ENCODE results near the gene RTF1. TPM values are rescaled to one million over a fixed set of nuclear protein-coding genes. Genes with fewer than 3 reads are reported as not detected.

RTF1 gene
- polyA plus RNA-seq, 1 experiment = 40.8 TPM

DNA sequence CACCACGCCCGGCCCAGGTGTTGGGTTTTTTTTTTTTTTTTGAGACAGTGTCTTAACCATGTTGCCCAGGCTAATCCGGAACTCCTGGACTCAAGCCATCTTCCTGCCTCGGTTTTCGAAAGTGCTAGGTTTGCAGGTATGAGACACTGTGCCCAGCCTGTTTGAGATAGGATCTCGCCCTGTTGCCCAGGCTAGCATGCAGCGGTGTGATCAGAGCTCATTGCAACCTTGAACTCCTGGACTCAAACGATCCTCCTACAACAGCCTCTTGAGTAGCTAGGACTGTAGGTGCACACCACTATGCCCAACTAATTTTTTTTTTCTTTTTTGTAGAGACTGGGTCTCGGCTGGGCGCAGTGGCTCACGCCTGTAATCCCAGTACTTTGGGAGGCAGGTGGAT lies 56.5 kb downstream of the RTF1 start:
- CTCF ChIA-PET = interaction anchor here (0.7 kb wide), 1 partner anchor 16 kb away, joined by 4 read pairs; no protein-coding TSS in a partner anchor
- H3K27me3 ChIP-seq (ENCODE audit: control insufficient read depth, insufficient read depth, low read length) = no peaks in the 10 kb centered on the region
- H3K9me3 ChIP-seq (ENCODE audit: control insufficient read depth, insufficient read depth, low read length) = no peaks in the 10 kb centered on the region; the same call in 1 of the 2 replicates
- H3K27ac ChIP-seq (ENCODE audit: low read depth, low read length) = no peak overlapping the region
- POLR2A ChIA-PET = no interaction called here
- no peak for DNase-seq (ENCODE audit: low read depth, low spot score)
- no peak overlapping the region for H3K4me3 ChIP-seq (ENCODE audit: low read depth, low read length)
- TF ChIP-seq, protein P1, sequence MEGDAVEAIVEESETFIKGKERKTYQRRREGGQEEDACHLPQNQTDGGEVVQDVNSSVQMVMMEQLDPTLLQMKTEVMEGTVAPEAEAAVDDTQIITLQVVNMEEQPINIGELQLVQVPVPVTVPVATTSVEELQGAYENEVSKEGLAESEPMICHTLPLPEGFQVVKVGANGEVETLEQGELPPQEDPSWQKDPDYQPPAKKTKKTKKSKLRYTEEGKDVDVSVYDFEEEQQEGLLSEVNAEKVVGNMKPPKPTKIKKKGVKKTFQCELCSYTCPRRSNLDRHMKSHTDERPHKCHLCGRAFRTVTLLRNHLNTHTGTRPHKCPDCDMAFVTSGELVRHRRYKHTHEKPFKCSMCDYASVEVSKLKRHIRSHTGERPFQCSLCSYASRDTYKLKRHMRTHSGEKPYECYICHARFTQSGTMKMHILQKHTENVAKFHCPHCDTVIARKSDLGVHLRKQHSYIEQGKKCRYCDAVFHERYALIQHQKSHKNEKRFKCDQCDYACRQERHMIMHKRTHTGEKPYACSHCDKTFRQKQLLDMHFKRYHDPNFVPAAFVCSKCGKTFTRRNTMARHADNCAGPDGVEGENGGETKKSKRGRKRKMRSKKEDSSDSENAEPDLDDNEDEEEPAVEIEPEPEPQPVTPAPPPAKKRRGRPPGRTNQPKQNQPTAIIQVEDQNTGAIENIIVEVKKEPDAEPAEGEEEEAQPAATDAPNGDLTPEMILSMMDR (IDR thresholded peaks at IDR 0.05; ENCODE audit: low read depth, low read length) = no peak

DNA sequence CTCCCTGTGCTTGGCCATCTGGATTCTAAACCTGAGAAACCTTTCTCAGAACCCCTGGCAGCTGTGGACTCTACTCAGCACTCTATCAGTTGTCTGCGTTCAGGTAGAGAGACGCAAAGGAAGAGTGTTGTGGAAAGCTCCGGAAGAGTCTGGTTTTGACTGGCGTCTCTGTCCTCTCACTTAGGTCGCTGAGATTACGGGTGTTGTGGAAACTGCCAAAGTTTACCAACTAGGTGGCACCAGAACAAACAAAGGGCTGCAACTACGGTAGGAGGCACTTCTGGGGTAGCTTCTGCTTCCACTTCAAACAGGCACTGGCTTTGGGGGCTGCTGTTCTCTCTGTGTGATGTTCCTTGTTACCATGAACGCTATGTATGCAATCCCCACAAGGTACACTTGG lies 57.5 kb downstream of the RTF1 start:
- Histone ChIP-seq H3K27ac (ENCODE audit: low read depth, low read length) (no peak overlapping the region), H3K9me3 (ENCODE audit: control insufficient read depth, insufficient read depth, low read length) (no peaks in the 10 kb centered on the region; the same call in 1 of the 2 replicates), H3K27me3 (ENCODE audit: control insufficient read depth, insufficient read depth, low read length) (no peaks in the 10 kb centered on the region), H3K4me3 (ENCODE audit: low read depth, low read length) (no peak overlapping the region)
- POLR2A ChIA-PET = interaction anchor here (0.6 kb wide), 1 partner anchor 70 kb away, joined by 4 read pairs; the partner anchor contains the start of gene RPAP1
- TF ChIP-seq, protein P1 (IDR thresholded peaks at IDR 0.05; ENCODE audit: low read depth, low read length) = no peak
- CTCF ChIA-PET = interaction anchor here (1.2 to 3.0 kb wide), 2 partner anchors 9 to 129 kb away, joined by 3 to 12 read pairs; no protein-coding TSS in a partner anchor
- DNase-seq (ENCODE audit: low read depth, low spot score) = no peak

DNA sequence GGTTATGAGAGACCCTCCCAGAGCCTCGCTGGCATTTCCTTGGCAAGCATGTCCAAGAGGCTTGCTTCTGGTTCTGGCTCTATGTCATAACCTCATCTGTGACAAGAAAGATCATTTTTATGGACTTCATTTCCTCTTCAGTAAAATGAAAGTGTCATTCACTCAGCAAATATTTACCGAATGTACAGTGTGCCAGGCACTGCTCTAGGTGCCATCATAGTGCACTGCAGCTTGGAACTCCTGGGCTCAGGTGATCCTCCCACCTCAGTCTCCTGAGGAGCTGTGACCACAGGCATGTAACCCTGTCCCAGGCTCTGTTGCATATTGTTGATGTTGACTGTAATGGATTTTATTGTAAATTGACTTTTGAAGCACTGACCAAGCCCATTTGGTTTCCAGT lies 58.0 kb downstream of the RTF1 start:
- TF ChIP-seq, protein P1 (IDR thresholded peaks at IDR 0.05; ENCODE audit: low read depth, low read length) = no peak
- CTCF ChIA-PET = interaction anchor here (1.2 to 3.0 kb wide), 2 partner anchors 9 to 129 kb away, joined by 3 to 12 read pairs; no protein-coding TSS in a partner anchor
- Histone ChIP-seq H3K9me3 (ENCODE audit: control insufficient read depth, insufficient read depth, low read length) (no peaks in the 10 kb centered on the region; the same call in 1 of the 2 replicates), H3K27me3 (ENCODE audit: control insufficient read depth, insufficient read depth, low read length) (no peaks in the 10 kb centered on the region), H3K4me3 (ENCODE audit: low read depth, low read length) (no peak overlapping the region), H3K27ac (ENCODE audit: low read depth, low read length) (no peak overlapping the region)
- no peak for DNase-seq (ENCODE audit: low read depth, low spot score)
- POLR2A ChIA-PET = interaction anchor here (0.6 kb wide), 1 partner anchor 69 kb away, joined by 4 read pairs; the partner anchor contains the start of gene RPAP1

DNA sequence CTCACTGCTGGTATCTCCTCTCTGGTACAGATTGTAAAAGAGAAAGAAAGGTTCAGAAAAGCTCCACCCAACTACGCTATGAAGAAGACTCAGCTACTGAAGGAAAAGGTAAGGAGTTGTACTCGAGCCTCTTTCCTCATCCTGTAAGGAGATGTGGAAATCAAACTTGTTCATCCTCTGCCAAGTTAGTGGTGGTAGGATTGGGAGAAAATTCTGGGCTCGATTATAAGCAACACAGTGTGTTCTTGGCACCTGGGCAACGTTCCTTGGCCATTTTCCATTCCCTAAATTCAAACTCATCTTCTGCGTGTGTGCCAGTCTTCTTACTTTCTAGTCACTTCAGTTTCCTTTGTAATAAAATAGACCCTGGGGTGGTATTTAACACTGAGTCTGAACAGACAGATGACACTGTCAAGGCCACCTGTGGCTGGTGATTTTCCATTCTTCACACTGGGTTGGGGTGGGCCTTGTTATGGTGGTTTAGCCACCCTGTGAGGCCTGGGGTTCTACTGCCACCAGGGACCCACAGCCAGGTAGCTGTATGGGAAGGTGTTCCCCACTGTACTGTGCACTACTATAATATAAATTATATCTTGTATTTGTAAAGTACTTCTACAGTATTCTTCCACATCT lies 59.6 kb downstream of the RTF1 start:
- CTCF ChIA-PET = interaction anchor here (0.8 to 3.0 kb wide), 2 partner anchors 11 to 41 kb away, joined by 3 to 12 read pairs; no protein-coding TSS in a partner anchor
- POLR2A ChIA-PET = no interaction called here
- Histone ChIP-seq H3K9me3 (ENCODE audit: control insufficient read depth, insufficient read depth, low read length) (no peaks in the 10 kb centered on the region; the same call in 1 of the 2 replicates), H3K27ac (ENCODE audit: low read depth, low read length) (peak overlapping the region; percentile 89), H3K4me3 (ENCODE audit: low read depth, low read length) (no peak overlapping the region), H3K27me3 (ENCODE audit: control insufficient read depth, insufficient read depth, low read length) (no peaks in the 10 kb centered on the region)
- no peak for DNase-seq (ENCODE audit: low read depth, low spot score)
- TF ChIP-seq, protein P1 (IDR thresholded peaks at IDR 0.05; ENCODE audit: low read depth, low read length) = no peak

DNA sequence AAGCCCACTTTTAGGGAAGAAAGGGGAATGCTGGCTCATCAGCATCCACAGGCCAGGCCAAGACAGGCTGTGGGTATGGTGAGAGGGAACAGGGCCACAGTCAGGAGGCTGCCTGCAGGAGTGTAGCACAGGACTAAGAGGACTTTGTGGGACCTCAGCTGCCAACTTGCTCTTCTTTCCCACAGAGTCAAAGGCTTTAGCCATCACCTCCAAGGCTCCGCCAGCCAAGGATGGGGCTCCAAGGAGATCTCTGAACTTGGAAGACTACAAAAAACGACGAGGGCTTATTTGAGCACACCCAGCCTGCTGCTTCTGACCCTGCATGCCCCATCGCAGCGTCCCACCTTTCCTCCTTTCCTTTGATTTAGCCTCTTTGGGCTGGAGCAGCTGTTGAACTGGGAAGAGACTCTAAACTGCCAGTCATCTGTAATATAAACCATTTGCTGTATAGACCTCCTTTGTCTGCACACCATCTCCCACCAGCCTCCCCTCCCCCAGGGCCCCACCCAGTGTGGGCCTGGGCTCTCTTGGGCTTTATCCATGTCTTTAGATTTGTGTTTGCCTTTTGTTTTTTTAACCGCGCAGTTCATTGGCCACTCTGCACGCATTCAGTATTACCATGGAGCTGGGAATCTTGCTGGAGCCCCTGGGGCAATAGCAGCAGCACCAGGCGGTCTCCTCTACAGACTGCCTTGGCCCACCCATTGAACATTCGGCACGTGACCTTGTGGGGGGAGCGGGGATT lies 63.7 kb downstream of the RTF1 start:
- Histone ChIP-seq H3K4me3 (ENCODE audit: low read depth, low read length) (no peak overlapping the region), H3K27me3 (ENCODE audit: control insufficient read depth, insufficient read depth, low read length) (no peaks in the 10 kb centered on the region), H3K9me3 (ENCODE audit: control insufficient read depth, insufficient read depth, low read length) (no peaks in the 10 kb centered on the region), H3K27ac (ENCODE audit: low read depth, low read length) (no peak overlapping the region)
- no peak for DNase-seq (ENCODE audit: low read depth, low spot score)
- POLR2A ChIA-PET = no interaction called here
- CTCF ChIA-PET = no interaction called here
- TF ChIP-seq, protein P1 (IDR thresholded peaks at IDR 0.05; ENCODE audit: low read depth, low read length) = no peak

Measured in AG04450 (cell line).